ENCODE measurements around the gene TRUB1. TPM values are rescaled to one million over a fixed set of nuclear protein-coding genes. Genes with fewer than 3 reads are reported as not detected.

TRUB1 gene
- total and polyA plus RNA-seq, 2 donors (not counting 1 experiment from before 2014, with no cell fraction given) = 19.6 to 38.5 TPM

- H3K4me2 ChIP-seq (ENCODE audit: extremely low read depth, insufficient read depth, low read length) = no peak overlapping the region
- H3K9me3 ChIP-seq (ENCODE audit: control insufficient read depth, insufficient read depth, low read depth, low read length) = no peaks in the 10 kb centered on the region
- TF ChIP-seq CTCF (conservative IDR thresholded peaks at IDR 0.05 in 1 of 2, IDR thresholded peaks at IDR 0.05 in 1 of 2; ENCODE audit: low read depth in 1 of 2, low read length in 2 of 2) (no peak), EZH2 (IDR thresholded peaks at IDR 0.05; ENCODE audit: low read length, missing control alignments) (no peak)
- no peaks in the 10 kb centered on the region for H3K79me2 ChIP-seq (ENCODE audit: control insufficient read depth, insufficient read depth, low read length)
- H3K4me1 ChIP-seq (ENCODE audit: control insufficient read depth, extremely low read depth, insufficient read depth, low read length) = no peaks in the 10 kb centered on the region
- H4K20me1 ChIP-seq (ENCODE audit: control insufficient read depth, extremely low read depth, insufficient read depth, low read length) = no peaks in the 10 kb centered on the region
- no peaks in the 10 kb centered on the region for H3K36me3 ChIP-seq (ENCODE audit: control insufficient read depth, insufficient read depth, low read length)
- no peak overlapping the region for H3K9ac ChIP-seq (ENCODE audit: insufficient read depth, low read length)
- no peak overlapping the region for H3K4me3 ChIP-seq (replicated peaks in 1 of 4; ENCODE audit: control extremely low read depth in 1 of 4, insufficient read depth in 1 of 4, low read depth in 3 of 4, low read length in 4 of 4)
- DNase-seq (ENCODE audit: low read depth in 2 of 2) = no peak
- H3K27ac ChIP-seq (ENCODE audit: insufficient read depth, low read length) = no peak overlapping the region
- H3K27me3 ChIP-seq (ENCODE audit: control insufficient read depth, insufficient read depth, low read length) = no peaks in the 10 kb centered on the region
- no peak overlapping the region for H2AFZ ChIP-seq (ENCODE audit: low read length)
Observed at GRCh38 chr10:115018185-115018931, 80.4 kb downstream of the TRUB1 start.

- Histone ChIP-seq H3K9ac (ENCODE audit: insufficient read depth, low read length) (no peak overlapping the region), H3K4me1 (ENCODE audit: control insufficient read depth, extremely low read depth, insufficient read depth, low read length) (no peaks in the 10 kb centered on the region), H3K27ac (ENCODE audit: insufficient read depth, low read length) (no peak overlapping the region), H4K20me1 (ENCODE audit: control insufficient read depth, extremely low read depth, insufficient read depth, low read length) (no peaks in the 10 kb centered on the region), H3K9me3 (ENCODE audit: control insufficient read depth, insufficient read depth, low read depth, low read length) (no peaks in the 10 kb centered on the region), H3K36me3 (ENCODE audit: control insufficient read depth, insufficient read depth, low read length) (no peaks in the 10 kb centered on the region), H3K4me3 (replicated peaks in 1 of 4; ENCODE audit: control extremely low read depth in 1 of 4, insufficient read depth in 1 of 4, low read depth in 3 of 4, low read length in 4 of 4) (no peak overlapping the region), H3K79me2 (ENCODE audit: control insufficient read depth, insufficient read depth, low read length) (no peaks in the 10 kb centered on the region), H2AFZ (ENCODE audit: low read length) (no peak overlapping the region), H3K27me3 (ENCODE audit: control insufficient read depth, insufficient read depth, low read length) (no peaks in the 10 kb centered on the region), H3K4me2 (ENCODE audit: extremely low read depth, insufficient read depth, low read length) (no peak overlapping the region)
- no peak for DNase-seq (ENCODE audit: low read depth in 2 of 2)
- TF ChIP-seq CTCF (conservative IDR thresholded peaks at IDR 0.05 in 1 of 2, IDR thresholded peaks at IDR 0.05 in 1 of 2; ENCODE audit: low read depth in 1 of 2, low read length in 2 of 2) (no peak), EZH2 (IDR thresholded peaks at IDR 0.05; ENCODE audit: low read length, missing control alignments) (no peak)
Observed at GRCh38 chr10:115020449-115020848, 82.5 kb downstream of the TRUB1 start.

- no peaks in the 10 kb centered on the region for H3K36me3 ChIP-seq (ENCODE audit: control insufficient read depth, insufficient read depth, low read length)
- no peaks in the 10 kb centered on the region for H4K20me1 ChIP-seq (ENCODE audit: control insufficient read depth, extremely low read depth, insufficient read depth, low read length)
- no peak overlapping the region for H3K9ac ChIP-seq (ENCODE audit: insufficient read depth, low read length)
- no peak overlapping the region for H3K4me3 ChIP-seq (replicated peaks in 1 of 4; ENCODE audit: control extremely low read depth in 1 of 4, insufficient read depth in 1 of 4, low read depth in 3 of 4, low read length in 4 of 4)
- no peaks in the 10 kb centered on the region for H3K79me2 ChIP-seq (ENCODE audit: control insufficient read depth, insufficient read depth, low read length)
- no peaks in the 10 kb centered on the region for H3K9me3 ChIP-seq (ENCODE audit: control insufficient read depth, insufficient read depth, low read depth, low read length)
- no peak for TF ChIP-seq CTCF (conservative IDR thresholded peaks at IDR 0.05 in 1 of 2, IDR thresholded peaks at IDR 0.05 in 1 of 2; ENCODE audit: low read depth in 1 of 2, low read length in 2 of 2)
- DNase-seq (ENCODE audit: low read depth in 2 of 2) = no peak
- H3K27me3 ChIP-seq (ENCODE audit: control insufficient read depth, insufficient read depth, low read length) = no peaks in the 10 kb centered on the region
- H2AFZ ChIP-seq (ENCODE audit: low read length) = no peak overlapping the region
- no peaks in the 10 kb centered on the region for H3K4me1 ChIP-seq (ENCODE audit: control insufficient read depth, extremely low read depth, insufficient read depth, low read length)
- no peak overlapping the region for H3K4me2 ChIP-seq (ENCODE audit: extremely low read depth, insufficient read depth, low read length)
- H3K27ac ChIP-seq (ENCODE audit: insufficient read depth, low read length) = no peak overlapping the region
Observed at GRCh38 chr10:115022733-115023132, 84.7 kb downstream of the TRUB1 start.
